Measurements from ENCODE around the gene AQR.

DNA sequence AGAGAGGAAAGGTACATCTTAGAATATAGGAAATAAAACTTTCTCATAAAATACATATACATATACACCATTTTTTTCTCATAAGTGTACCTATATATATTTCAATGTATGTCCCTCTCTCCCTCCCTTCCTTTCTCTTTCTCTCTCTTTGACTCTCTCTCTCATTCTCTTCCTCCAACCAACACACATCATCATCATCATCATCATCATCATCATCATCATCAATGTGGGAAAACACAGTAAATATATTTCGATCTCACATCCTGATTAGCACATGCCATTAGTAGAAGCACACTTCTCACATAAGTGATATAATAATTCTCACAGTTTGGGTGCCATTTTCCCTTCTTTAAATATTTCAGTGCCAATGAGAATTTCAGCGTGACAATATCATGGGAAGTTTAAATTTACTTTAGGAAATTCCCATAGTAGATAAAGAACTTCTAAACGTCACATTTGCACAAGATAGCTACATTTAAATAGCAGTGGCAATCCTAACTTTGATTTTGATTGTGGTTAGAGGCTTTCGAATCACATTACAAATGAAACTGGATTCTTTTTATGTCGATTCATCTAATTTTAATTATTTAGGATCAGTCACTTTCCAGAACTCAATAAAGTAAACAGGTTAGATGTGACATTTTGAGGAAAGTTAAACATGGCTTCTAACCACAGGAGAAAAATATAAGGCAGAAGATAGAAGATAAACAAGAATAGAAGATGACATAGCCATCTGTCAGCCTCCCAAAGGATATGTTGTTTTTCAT, 141.2 kb downstream of the AQR start:
- TF ChIP-seq, protein P1, sequence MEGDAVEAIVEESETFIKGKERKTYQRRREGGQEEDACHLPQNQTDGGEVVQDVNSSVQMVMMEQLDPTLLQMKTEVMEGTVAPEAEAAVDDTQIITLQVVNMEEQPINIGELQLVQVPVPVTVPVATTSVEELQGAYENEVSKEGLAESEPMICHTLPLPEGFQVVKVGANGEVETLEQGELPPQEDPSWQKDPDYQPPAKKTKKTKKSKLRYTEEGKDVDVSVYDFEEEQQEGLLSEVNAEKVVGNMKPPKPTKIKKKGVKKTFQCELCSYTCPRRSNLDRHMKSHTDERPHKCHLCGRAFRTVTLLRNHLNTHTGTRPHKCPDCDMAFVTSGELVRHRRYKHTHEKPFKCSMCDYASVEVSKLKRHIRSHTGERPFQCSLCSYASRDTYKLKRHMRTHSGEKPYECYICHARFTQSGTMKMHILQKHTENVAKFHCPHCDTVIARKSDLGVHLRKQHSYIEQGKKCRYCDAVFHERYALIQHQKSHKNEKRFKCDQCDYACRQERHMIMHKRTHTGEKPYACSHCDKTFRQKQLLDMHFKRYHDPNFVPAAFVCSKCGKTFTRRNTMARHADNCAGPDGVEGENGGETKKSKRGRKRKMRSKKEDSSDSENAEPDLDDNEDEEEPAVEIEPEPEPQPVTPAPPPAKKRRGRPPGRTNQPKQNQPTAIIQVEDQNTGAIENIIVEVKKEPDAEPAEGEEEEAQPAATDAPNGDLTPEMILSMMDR (conservative IDR thresholded peaks at IDR 0.05; ENCODE audit: low read depth, low read length), result no peak
- TF ChIP-seq EZH2 (IDR thresholded peaks at IDR 0.05; ENCODE audit: low read length, unreplicated experiment) (no peak), EZH2phosphoT487 (IDR thresholded peaks at IDR 0.05; ENCODE audit: borderline replicate concordance, low read length) (no peak)

Data from PC-3 (cell line).